A673 (cell line): Measurements from ENCODE around the gene UST.

ENCODE experiments used
- EZH2 ChIP-seq: fragments of 200-600 bp; sonication (generic); IDR thresholded peaks from 2 replicates; pipeline ENCODE4 v1.6.1; 2017; ENCODE audit warnings: borderline replicate concordance, low read depth, mild to moderate bottlenecking, mixed read lengths, antibody characterized with exemption, low read length; ENCODE audit not compliant: poor library complexity, severe bottlenecking
- TF ChIP-seq, protein P1 (sequence below): fragments of 300-800, 200-600 bp; sonication (generic); conservative IDR thresholded peaks from 2 replicates; pipeline ENCODE4 v1.5.1; 2017; ENCODE audit warnings: low read depth, mild to moderate bottlenecking, antibody characterized with exemption, low read length, moderate library complexity, mixed read lengths

GRCh38 chr6:149075616-149076354 lies 329.0 kb downstream of the UST start:
- TF ChIP-seq, protein P1, sequence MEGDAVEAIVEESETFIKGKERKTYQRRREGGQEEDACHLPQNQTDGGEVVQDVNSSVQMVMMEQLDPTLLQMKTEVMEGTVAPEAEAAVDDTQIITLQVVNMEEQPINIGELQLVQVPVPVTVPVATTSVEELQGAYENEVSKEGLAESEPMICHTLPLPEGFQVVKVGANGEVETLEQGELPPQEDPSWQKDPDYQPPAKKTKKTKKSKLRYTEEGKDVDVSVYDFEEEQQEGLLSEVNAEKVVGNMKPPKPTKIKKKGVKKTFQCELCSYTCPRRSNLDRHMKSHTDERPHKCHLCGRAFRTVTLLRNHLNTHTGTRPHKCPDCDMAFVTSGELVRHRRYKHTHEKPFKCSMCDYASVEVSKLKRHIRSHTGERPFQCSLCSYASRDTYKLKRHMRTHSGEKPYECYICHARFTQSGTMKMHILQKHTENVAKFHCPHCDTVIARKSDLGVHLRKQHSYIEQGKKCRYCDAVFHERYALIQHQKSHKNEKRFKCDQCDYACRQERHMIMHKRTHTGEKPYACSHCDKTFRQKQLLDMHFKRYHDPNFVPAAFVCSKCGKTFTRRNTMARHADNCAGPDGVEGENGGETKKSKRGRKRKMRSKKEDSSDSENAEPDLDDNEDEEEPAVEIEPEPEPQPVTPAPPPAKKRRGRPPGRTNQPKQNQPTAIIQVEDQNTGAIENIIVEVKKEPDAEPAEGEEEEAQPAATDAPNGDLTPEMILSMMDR, result no peak
- no peak for TF ChIP-seq EZH2
